Thymus (tissue), 11 donors: ENCODE data around the gene STK39. TPM values are rescaled to one million over a fixed set of nuclear protein-coding genes. Genes with fewer than 3 reads are reported as not detected.

ENCODE experiments used
- DNase-seq, 9 donors: peaks; one replicate each; pipeline ENCODE4 v3.0.0-alpha.2; 2013; ENCODE audit warnings: low spot score in 9 of 9, low read depth in 6 of 9, missing footprints in 1 of 9
- H3K27ac ChIP-seq, 2 donors: one replicate each; pipeline ENCODE4 v1.5.1; 2013; ENCODE audit warnings: control low read depth in 1 of 2, low read depth in 1 of 2, low read length in 1 of 2, mild to moderate bottlenecking in 1 of 2, moderate library complexity in 1 of 2
- H3K27me3 ChIP-seq, 2 donors: one replicate each; pipeline ENCODE4 v1.5.1; 2013; ENCODE audit warnings: low read length in 1 of 2; ENCODE audit not compliant: control insufficient read depth in 2 of 2, insufficient read depth in 1 of 2
- H3K36me3 ChIP-seq, 2 donors: one replicate each; pipeline ENCODE4 v1.5.1; 2013; ENCODE audit warnings: low read length in 1 of 2, mild to moderate bottlenecking in 1 of 2, moderate library complexity in 1 of 2; ENCODE audit not compliant: control insufficient read depth in 2 of 2, insufficient read depth in 2 of 2
- H3K4me1 ChIP-seq, 2 donors: one replicate each; pipeline ENCODE4 v1.5.1; 2013; ENCODE audit warnings: low read length in 2 of 2; ENCODE audit not compliant: control insufficient read depth in 2 of 2, insufficient read depth in 2 of 2
- H3K4me3 ChIP-seq, 2 donors: one replicate each; pipeline ENCODE4 v1.5.1; 2013; ENCODE audit warnings: low read length in 2 of 2, control low read depth in 1 of 2, mild to moderate bottlenecking in 1 of 2
- H3K9me3 ChIP-seq, 2 donors: one replicate each; pipeline ENCODE4 v1.5.1; 2013; ENCODE audit warnings: low read length in 1 of 2, mild to moderate bottlenecking in 1 of 2; ENCODE audit not compliant: control insufficient read depth in 2 of 2, insufficient read depth in 1 of 2
- WGBS: extraction: QIAGEN DNeasy Blood & Tissue Kit; methylation state at CpG from one replicate; pipeline ENCODE4 v1.1.7; 2013; 5-methylcytosine and 5-hydroxymethylcytosine counted together
- polyA plus RNA-seq: library from polyadenylated mRNA; stranded (reverse); fragments of 200-250 nt; gene quantifications from one replicate; pipeline ENCODE4 v1.2.3, GENCODE V29; 2013
- total RNA-seq: library from RNA; stranded (reverse); fragments of 120-200 nt; gene quantifications from one replicate; pipeline ENCODE4 v1.2.4, GENCODE V29; 2013
- donor health status: healthy.

The STK39 gene
- total and polyA plus RNA-seq, 2 donors: 30.7 to 34.1 TPM

DNA sequence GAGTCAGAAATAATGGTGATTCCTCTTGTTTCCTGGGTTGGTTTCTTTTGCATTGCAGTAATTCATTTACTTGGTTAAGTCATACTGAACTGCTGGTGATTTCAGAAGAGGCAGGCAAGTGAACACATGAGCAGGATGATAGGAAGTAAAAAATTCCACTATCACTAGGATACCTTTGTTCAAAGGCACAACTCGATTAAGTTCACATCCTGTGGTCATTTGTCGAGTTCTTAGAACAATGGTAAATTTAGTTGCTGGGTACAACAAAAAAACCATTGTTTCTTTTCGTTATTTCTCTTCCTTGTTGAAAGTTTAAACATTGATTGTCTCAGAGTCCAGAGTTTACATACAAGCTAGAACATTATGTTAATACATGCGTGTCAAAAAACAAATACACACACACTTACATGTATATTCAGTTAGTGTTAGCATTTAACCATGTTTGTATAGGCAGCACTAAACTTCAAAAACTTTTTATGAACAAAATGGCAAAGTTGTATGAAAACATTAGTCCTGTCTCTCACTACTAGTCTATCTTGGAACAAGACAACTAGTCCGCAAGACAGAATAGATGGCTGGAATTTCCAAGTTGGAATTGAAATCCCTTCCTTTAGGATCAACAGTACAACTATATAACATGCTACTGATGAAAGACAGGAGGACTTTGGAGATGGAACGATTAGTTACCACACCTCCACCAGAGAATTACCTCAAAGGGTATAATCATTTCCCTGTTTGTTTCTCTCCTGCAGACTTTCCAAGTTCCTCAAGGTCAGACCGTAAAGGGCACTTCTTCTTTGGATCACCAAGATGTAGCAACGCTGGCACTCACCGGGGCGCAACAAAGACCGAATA, 26.2 kb downstream of the STK39 start:
- Histone ChIP-seq H3K27me3 (no peaks in the 10 kb centered on the region), H3K36me3 (peaks cover 0 to 3% of the 10 kb centered on the region in 2 donors), H3K4me3 (no peak overlapping the region), H3K9me3 (no peaks in the 10 kb centered on the region), H3K27ac (no peak overlapping the region), H3K4me1 (no peaks in the 10 kb centered on the region)
- no peak for DNase-seq
- WGBS: 93% methylated on average over 11 of the region's 11 CpGs

DNA sequence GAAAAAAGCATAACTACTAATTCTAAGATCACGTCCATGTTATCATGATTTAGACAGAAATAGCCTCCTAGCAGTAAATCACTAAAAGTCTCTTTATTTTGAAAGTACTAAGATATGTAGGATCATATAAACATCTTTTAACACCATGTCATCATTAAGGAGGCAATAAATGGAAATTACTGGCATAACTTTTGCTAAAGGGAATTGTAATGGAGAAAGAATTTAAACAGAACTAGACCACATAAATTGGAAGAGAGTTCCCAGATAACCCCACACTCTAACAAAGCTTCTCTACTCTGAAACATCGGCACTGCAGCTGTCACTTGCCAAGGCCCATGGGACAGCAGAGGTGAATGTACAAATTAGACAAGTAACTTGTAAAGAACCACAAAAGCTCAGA, 29.5 kb downstream of the STK39 start:
- DNase-seq: no peak
- Histone ChIP-seq H3K4me3 (no peak overlapping the region), H3K9me3 (no peaks in the 10 kb centered on the region), H3K27me3 (no peaks in the 10 kb centered on the region), H3K4me1 (no peaks in the 10 kb centered on the region), H3K36me3 (no peaks in the 10 kb centered on the region), H3K27ac (no peak overlapping the region)
- 99% methylated on average over 2 of the region's 2 CpGs for WGBS

DNA sequence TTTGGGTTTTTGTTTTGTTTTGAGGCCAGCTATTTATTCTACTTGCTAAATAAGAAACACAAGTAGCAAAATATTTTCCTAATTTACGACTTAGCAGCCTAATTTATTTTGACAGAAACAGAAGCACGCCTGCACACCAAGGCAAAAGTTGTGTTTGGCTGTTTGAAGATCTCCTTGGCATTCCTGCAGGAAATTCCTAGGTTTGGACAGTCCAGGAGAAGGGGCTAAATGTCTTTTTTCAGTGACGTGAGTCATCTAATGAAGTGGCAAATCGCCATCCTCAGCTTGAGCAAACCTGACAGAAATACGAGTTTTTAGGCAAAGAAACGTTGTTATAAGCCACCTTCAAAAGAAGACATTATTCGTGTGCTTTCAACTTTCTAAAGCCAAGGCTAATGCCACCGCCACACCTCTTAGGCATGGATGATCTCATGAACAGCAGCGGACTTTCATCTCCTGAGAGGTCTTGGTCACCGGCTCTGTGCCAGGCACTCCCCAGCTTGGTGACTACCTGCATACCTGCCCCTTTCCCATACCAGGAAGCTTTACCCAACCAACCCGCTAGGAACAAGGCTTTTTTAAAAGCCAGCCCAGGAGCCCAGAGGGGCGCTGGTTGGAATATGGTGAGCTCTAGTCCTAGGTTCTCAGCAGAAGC, 30.9 kb downstream of the STK39 start:
- H3K27ac ChIP-seq: no peak overlapping the region
- WGBS: 97% methylated on average over 12 of the region's 12 CpGs
- peaks cover 0 to 4% of the 10 kb centered on the region in 2 donors for H3K4me1 ChIP-seq
- no peak for DNase-seq
- H3K36me3 ChIP-seq: no peaks in the 10 kb centered on the region
- no peaks in the 10 kb centered on the region for H3K9me3 ChIP-seq
- no peaks in the 10 kb centered on the region for H3K27me3 ChIP-seq
- no peak overlapping the region for H3K4me3 ChIP-seq

DNA sequence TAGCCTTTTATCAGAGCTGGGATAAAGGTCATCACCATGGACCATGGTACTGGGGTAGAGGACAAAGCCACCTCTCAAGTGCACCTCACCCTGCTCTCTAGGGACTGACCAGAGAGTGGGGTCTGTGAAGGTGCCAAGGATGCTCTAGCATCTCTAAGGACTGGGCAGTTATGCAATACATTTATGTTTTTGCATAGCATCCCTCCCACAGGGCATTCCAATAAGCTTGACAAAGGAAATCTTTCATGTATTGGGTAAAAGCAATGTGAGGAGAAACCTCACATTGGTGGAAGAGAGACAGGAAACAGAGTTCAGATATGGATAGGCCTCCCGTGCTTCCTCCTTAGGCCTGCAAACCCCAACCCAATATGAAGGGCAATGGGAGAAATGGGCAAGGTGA, 31.6 kb downstream of the STK39 start:
- 50% methylated on average over 1 of the region's 1 CpG for WGBS
- peaks cover 0 to 4% of the 10 kb centered on the region in 2 donors for H3K4me1 ChIP-seq
- no peak overlapping the region for H3K27ac ChIP-seq
- no peaks in the 10 kb centered on the region for H3K27me3 ChIP-seq
- H3K36me3 ChIP-seq: no peaks in the 10 kb centered on the region
- H3K4me3 ChIP-seq: no peak overlapping the region
- no peaks in the 10 kb centered on the region for H3K9me3 ChIP-seq
- DNase-seq: no peak

- peaks cover 0 to 7% of the 10 kb centered on the region in 2 donors for H3K4me1 ChIP-seq
These were observed 34.5 kb downstream of the STK39 start for GRCh38 chr2:168212866-168213265.

GRCh38 chr2:168212167-168212566, 35.2 kb downstream of the STK39 start:
- DNase-seq: no peak
- Histone ChIP-seq H3K4me3 (no peak overlapping the region), H3K9me3 (no peaks in the 10 kb centered on the region), H3K27ac (peak overlapping the region in 1 of 2 donors; percentile 6), H3K4me1 (peaks cover 0 to 7% of the 10 kb centered on the region in 2 donors), H3K27me3 (no peaks in the 10 kb centered on the region), H3K36me3 (no peaks in the 10 kb centered on the region)
- 75% methylated on average over 4 of the region's 4 CpGs for WGBS

More at GRCh38 chr2:168212866-168213265, 34.5 kb downstream of the STK39 start:
- Histone ChIP-seq H3K36me3 (no peaks in the 10 kb centered on the region), H3K9me3 (no peaks in the 10 kb centered on the region), H3K27me3 (no peaks in the 10 kb centered on the region), H3K4me3 (no peak overlapping the region), H3K27ac (no peak overlapping the region)
- no peak for DNase-seq
- 99% methylated on average over 3 of the region's 3 CpGs for WGBS

DNA sequence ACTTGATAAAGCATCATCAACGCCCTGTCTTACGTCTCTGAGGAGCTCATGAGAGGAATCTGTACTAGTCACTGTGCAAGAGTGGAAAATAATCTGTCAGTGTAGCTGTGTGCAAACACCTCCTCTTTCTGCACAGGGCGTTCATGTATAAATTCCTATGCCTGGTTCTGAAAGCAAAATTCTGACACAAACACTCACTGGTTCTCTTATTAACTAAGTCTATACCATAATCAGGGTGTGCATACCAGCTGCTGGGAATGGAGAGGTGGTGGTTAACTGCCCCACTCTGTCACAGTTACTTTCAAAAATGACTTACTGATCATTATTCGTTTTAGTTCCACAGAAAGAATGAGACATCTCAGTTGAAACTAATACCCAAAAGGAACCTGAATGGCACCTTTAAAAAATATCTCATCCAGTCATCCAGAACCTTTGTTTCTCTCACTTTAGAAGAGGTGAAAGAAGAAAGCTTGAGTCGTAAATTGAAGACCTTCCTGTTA, 35.7 kb downstream of the STK39 start:
- Histone ChIP-seq H3K9me3 (no peaks in the 10 kb centered on the region), H3K4me1 (peaks cover 0 to 7% of the 10 kb centered on the region in 2 donors), H3K36me3 (no peaks in the 10 kb centered on the region), H3K27ac (no peak overlapping the region), H3K27me3 (no peaks in the 10 kb centered on the region), H3K4me3 (no peak overlapping the region)
- no peak for DNase-seq
- WGBS: 80% methylated on average over 5 of the region's 5 CpGs

- no peak for DNase-seq
- Histone ChIP-seq H3K27ac (no peak overlapping the region), H3K4me3 (no peak overlapping the region), H3K36me3 (no peaks in the 10 kb centered on the region), H3K4me1 (peaks cover 0 to 7% of the 10 kb centered on the region in 2 donors), H3K27me3 (no peaks in the 10 kb centered on the region), H3K9me3 (no peaks in the 10 kb centered on the region)
- WGBS: 86% methylated on average over 3 of the region's 3 CpGs
These were observed 36.4 kb downstream of the STK39 start for GRCh38 chr2:168210895-168211570.
